Right lobe of liver (tissue), 6 donors: ENCODE results near the gene DNAJB8. TPM values are rescaled to one million over a fixed set of nuclear protein-coding genes. Genes with fewer than 3 reads are reported as not detected.

Experiments used
- ATAC-seq, 4 donors: fragments of 200-7000 bp; cut with Tn5 transposase; one replicate each; pipeline ENCODE4 v1.9.1; 2020; ENCODE audit warnings: mild to moderate bottlenecking in 4 of 4, moderate library complexity in 4 of 4
- DNase-seq, 3 donors: peaks; one replicate each; pipeline ENCODE4 v3.0.0-alpha.2; 2020
- H3K27ac ChIP-seq, 3 donors: fragments of 200-600 bp; one replicate each; pipeline ENCODE4 v1.8.0; 2022
- H3K27me3 ChIP-seq, 2 donors: fragments of 200-600 bp; one replicate each; pipeline ENCODE4 v1.8.0; 2022
- H3K36me3 ChIP-seq, 4 donors: fragments of 200-600 bp; sonication (generic) in 1 of 4; one replicate each; pipeline versions ENCODE4 v1.5.1 to v1.8.0; 2017 to 2022; ENCODE audit warnings: control low read depth in 1 of 4
- H3K4me1 ChIP-seq, 4 donors: fragments of 200-600 bp; sonication (generic) in 1 of 4; one replicate each; pipeline versions ENCODE4 v1.5.1 to v1.8.0; 2017 to 2022; ENCODE audit warnings: control low read depth in 1 of 4
- H3K4me3 ChIP-seq, 3 donors: fragments of 200-600 bp; one replicate each; pipeline ENCODE4 v1.8.0; 2022
- H3K9me3 ChIP-seq, 4 donors: fragments of 200-600 bp; sonication (generic) in 1 of 4; one replicate each; pipeline versions ENCODE4 v1.5.1 to v1.8.0; 2017 to 2022; ENCODE audit warnings: control low read depth in 1 of 4
- CTCF ChIP-seq, 4 donors: fragments of 200-600 bp in 3 of 4; fragments of 450-650 bp in 1 of 4; IDR thresholded peaks; one replicate each; pipeline versions ENCODE4 v1.5.1 to v1.8.0; 2016 to 2022; ENCODE audit warnings: antibody characterized with exemption in 4 of 4, mild to moderate bottlenecking in 2 of 4
- POLR2A ChIP-seq: fragments of 450-650 bp; IDR thresholded peaks from one replicate; pipeline ENCODE4 v1.6.1; 2017; ENCODE audit warnings: antibody characterized with exemption, mild to moderate bottlenecking
- WGBS: methylation state at CpG from one replicate; pipeline ENCODE4 v1.1.6; 2018; ENCODE audit warnings: low coverage, low lambda C conversion rate; ENCODE audit not compliant: insufficient coverage; ENCODE audit errors: missing lambda C conversion rate; 5-methylcytosine and 5-hydroxymethylcytosine counted together
- intact Hi-C, 2 donors: fragments of 100-400 bp; cut with DNase I; formaldehyde crosslinking; loops; one replicate each; pipeline versions ENCODE4 v1.11.2 to v1.14.1; 2022
- total RNA-seq, 6 experiments: library from RNA; depleted of rRNA in 2 of 6; stranded (reverse); fragments of >200 nt in 2 of 6; fragmentation: NEBNext Ultra II Directional in 3 of 6; extraction: Animal tissue kit (Norgen Biotek cat#: 25700) in 3 of 6; gene quantifications; one replicate each; pipeline versions ENCODE4 v1.1.0 to v1.2.4, GENCODE V29; 2016 to 2023
- donor health status: DM: no; HTN: yes; CAD: no.
- donor health status: DM: no; HTN: no; CAD: no.
- donor health status: DM: no; HTN: no; CAD: no.
- donor health status: DM: no; HTN: yes; CAD: no.
- donor health status: DM: no; HTN: yes; CAD: no.

The DNAJB8 gene
- total RNA-seq, 6 experiments from 2014 or later = not detected

- DNase-seq = no peak
- TF ChIP-seq POLR2A (no peak), CTCF (IDR thresholded peaks at IDR 0.05) (no peak)
- Histone ChIP-seq H3K36me3 (no peaks in the 10 kb centered on the region), H3K9me3 (no peaks in the 10 kb centered on the region), H3K27me3 (no peaks in the 10 kb centered on the region), H3K27ac (no peak overlapping the region), H3K4me3 (no peak overlapping the region), H3K4me1 (peaks cover 0 to 8% (median 0%) of the 10 kb centered on the region in 4 donors)
- ATAC-seq = no peak
- WGBS = 84% methylated on average over 3 of the region's 3 CpGs
- intact Hi-C loops = loop anchor here (5.0 to 10.0 kb wide), 2 partner anchors 159 to 162 kb away; no protein-coding TSS in a partner anchor
Observed at GRCh38 chr3:128422762-128423524, 43.7 kb downstream of the DNAJB8 start.

GRCh38 chr3:128421966-128422365 lies 44.7 kb downstream of the DNAJB8 start:
- peaks cover 0 to 8% (median 0%) of the 10 kb centered on the region in 4 donors for H3K4me1 ChIP-seq
- ATAC-seq (no peak), DNase-seq (no peak)
- no peak for TF ChIP-seq POLR2A
- TF ChIP-seq CTCF (IDR thresholded peaks at IDR 0.05) = no peak
- H3K36me3 ChIP-seq = no peaks in the 10 kb centered on the region
- intact Hi-C loops = loop anchor here (5.0 to 10.0 kb wide), 2 partner anchors 160 to 163 kb away; no protein-coding TSS in a partner anchor
- H3K27me3 ChIP-seq = no peaks in the 10 kb centered on the region
- 94% methylated on average over 3 of the region's 7 CpGs for WGBS
- no peak overlapping the region for H3K4me3 ChIP-seq
- no peaks in the 10 kb centered on the region for H3K9me3 ChIP-seq
- no peak overlapping the region for H3K27ac ChIP-seq

GRCh38 chr3:128421439-128421836 lies 45.3 kb downstream of the DNAJB8 start:
- Histone ChIP-seq H3K27me3 (no peaks in the 10 kb centered on the region), H3K36me3 (no peaks in the 10 kb centered on the region), H3K4me1 (peaks cover 0 to 5% (median 0%) of the 10 kb centered on the region in 4 donors), H3K27ac (no peak overlapping the region), H3K4me3 (no peak overlapping the region), H3K9me3 (no peaks in the 10 kb centered on the region)
- ATAC-seq (no peak), DNase-seq (no peak)
- intact Hi-C loops = loop anchor here (5.0 to 10.0 kb wide), 2 partner anchors 161 to 163 kb away; no protein-coding TSS in a partner anchor
- TF ChIP-seq POLR2A (no peak), CTCF (IDR thresholded peaks at IDR 0.05) (no peak)
- no CpG with 5 or more reads among the region's 11 CpGs for WGBS

- no peak for ATAC-seq
- no peak for DNase-seq
Observed at GRCh38 chr3:128420720-128421438, 45.8 kb downstream of the DNAJB8 start.

More at GRCh38 chr3:128420720-128421438, 45.8 kb downstream of the DNAJB8 start:
- H3K9me3 ChIP-seq = no peaks in the 10 kb centered on the region
- H3K36me3 ChIP-seq = no peaks in the 10 kb centered on the region
- no peaks in the 10 kb centered on the region for H3K27me3 ChIP-seq
- no CpG with 5 or more reads among the region's 12 CpGs for WGBS
- H3K4me3 ChIP-seq = no peak overlapping the region
- intact Hi-C loops = loop anchor here (5.0 to 10.0 kb wide), 2 partner anchors 161 to 164 kb away; no protein-coding TSS in a partner anchor
- H3K27ac ChIP-seq = no peak overlapping the region
- TF ChIP-seq POLR2A = no peak
- no peak for TF ChIP-seq CTCF (IDR thresholded peaks at IDR 0.05)
- no peaks in the 10 kb centered on the region for H3K4me1 ChIP-seq
